Fibroblast of lung (primary cell): Measurements from ENCODE around the gene NTSR1. TPM values are rescaled to one million over a fixed set of nuclear protein-coding genes. Genes with fewer than 3 reads are reported as not detected.

Experiments used
- DNase-seq, 2 donors: peaks; one replicate each; pipeline versions ENCODE4 v3.0.0 to v3.0.0-alpha.2; 2010; ENCODE audit warnings: low read depth in 2 of 2
- H2AFZ ChIP-seq: 2 replicates; pipeline ENCODE4 v1.5.1; 2012; ENCODE audit warnings: low read length, control low read depth, inconsistent platforms
- H3K27ac ChIP-seq: 2 replicates; pipeline ENCODE4 v1.5.1; 2011; ENCODE audit warnings: low read length, control low read depth; ENCODE audit not compliant: insufficient read depth
- H3K27me3 ChIP-seq: 2 replicates; pipeline ENCODE4 v1.5.1; 2011; ENCODE audit warnings: mild to moderate bottlenecking, low read length; ENCODE audit not compliant: control insufficient read depth, insufficient read depth
- H3K36me3 ChIP-seq: 2 replicates; pipeline ENCODE4 v1.5.1; 2011; ENCODE audit warnings: low read length; ENCODE audit not compliant: control insufficient read depth, insufficient read depth
- H3K4me1 ChIP-seq: 2 replicates; pipeline ENCODE4 v1.5.1; 2011; ENCODE audit warnings: low read length; ENCODE audit not compliant: control insufficient read depth, insufficient read depth; ENCODE audit errors: extremely low read depth
- H3K4me2 ChIP-seq: 2 replicates; pipeline ENCODE4 v1.5.1; 2011; ENCODE audit warnings: low read length, control low read depth; ENCODE audit not compliant: insufficient read depth; ENCODE audit errors: extremely low read depth
- H3K4me3 ChIP-seq, 4 experiments: fragments of 200-600 bp in 1 of 4; sonication (generic) in 1 of 4; replicated peaks in 1 of 4; 2 replicates each; pipeline ENCODE4 v1.5.1; 2011 to 2016; ENCODE audit warnings: low read length in 4 of 4, low read depth in 3 of 4, mild to moderate bottlenecking in 3 of 4, control low read depth in 2 of 4, inconsistent platforms in 1 of 4, mixed read lengths in 1 of 4; ENCODE audit not compliant: insufficient read depth in 1 of 4; ENCODE audit errors: control extremely low read depth in 1 of 4
- H3K79me2 ChIP-seq: 2 replicates; pipeline ENCODE4 v1.5.1; 2012; ENCODE audit warnings: mild to moderate bottlenecking, low read length, inconsistent platforms; ENCODE audit not compliant: control insufficient read depth, insufficient read depth
- H3K9ac ChIP-seq: 2 replicates; pipeline ENCODE4 v1.5.1; 2011; ENCODE audit warnings: mild to moderate bottlenecking, low read length, control low read depth; ENCODE audit not compliant: insufficient read depth
- H3K9me3 ChIP-seq: 2 replicates; pipeline ENCODE4 v1.5.1; 2012; ENCODE audit warnings: low read depth, low read length; ENCODE audit not compliant: control insufficient read depth, insufficient read depth
- H4K20me1 ChIP-seq: 2 replicates; pipeline ENCODE4 v1.5.1; 2011; ENCODE audit warnings: low read length; ENCODE audit not compliant: control insufficient read depth, insufficient read depth; ENCODE audit errors: extremely low read depth
- EZH2 ChIP-seq: IDR thresholded peaks from 2 replicates; pipeline ENCODE4 v1.5.1; 2012; ENCODE audit warnings: low read length, control low read depth, mild to moderate bottlenecking; ENCODE audit errors: missing control alignments
- polyA plus RNA-seq, 2 donors: library from polyadenylated mRNA; depleted of rRNA in 1 of 2; stranded (reverse) in 1 of 2; unstranded in 1 of 2; fragments of >200 nt; gene quantifications; 2 replicates each; pipeline ENCODE4 v1.2.1, GENCODE V29; 2011 to 2012; ENCODE audit warnings: missing spikeins in 1 of 2
- total RNA-seq: library from RNA; depleted of rRNA; stranded (reverse); fragments of >200 nt; gene quantifications from 2 replicates; pipeline ENCODE4 v1.2.1, GENCODE V29; 2014
- TF ChIP-seq, protein P1 (sequence below), 2 donors: IDR thresholded peaks in 1 of 2; conservative IDR thresholded peaks in 1 of 2; 1 replicate in 1 of 2; 2 replicates in 1 of 2; pipeline ENCODE4 v1.5.1; 2011 to 2012; ENCODE audit warnings: low read length in 2 of 2, control low read depth in 1 of 2, inconsistent platforms in 1 of 2, low read depth in 1 of 2, mild to moderate bottlenecking in 1 of 2

The NTSR1 gene
- total and polyA plus RNA-seq, 2 donors (not counting 1 experiment from before 2014, with no cell fraction given) = 0.05 to 0.33 TPM

DNA sequence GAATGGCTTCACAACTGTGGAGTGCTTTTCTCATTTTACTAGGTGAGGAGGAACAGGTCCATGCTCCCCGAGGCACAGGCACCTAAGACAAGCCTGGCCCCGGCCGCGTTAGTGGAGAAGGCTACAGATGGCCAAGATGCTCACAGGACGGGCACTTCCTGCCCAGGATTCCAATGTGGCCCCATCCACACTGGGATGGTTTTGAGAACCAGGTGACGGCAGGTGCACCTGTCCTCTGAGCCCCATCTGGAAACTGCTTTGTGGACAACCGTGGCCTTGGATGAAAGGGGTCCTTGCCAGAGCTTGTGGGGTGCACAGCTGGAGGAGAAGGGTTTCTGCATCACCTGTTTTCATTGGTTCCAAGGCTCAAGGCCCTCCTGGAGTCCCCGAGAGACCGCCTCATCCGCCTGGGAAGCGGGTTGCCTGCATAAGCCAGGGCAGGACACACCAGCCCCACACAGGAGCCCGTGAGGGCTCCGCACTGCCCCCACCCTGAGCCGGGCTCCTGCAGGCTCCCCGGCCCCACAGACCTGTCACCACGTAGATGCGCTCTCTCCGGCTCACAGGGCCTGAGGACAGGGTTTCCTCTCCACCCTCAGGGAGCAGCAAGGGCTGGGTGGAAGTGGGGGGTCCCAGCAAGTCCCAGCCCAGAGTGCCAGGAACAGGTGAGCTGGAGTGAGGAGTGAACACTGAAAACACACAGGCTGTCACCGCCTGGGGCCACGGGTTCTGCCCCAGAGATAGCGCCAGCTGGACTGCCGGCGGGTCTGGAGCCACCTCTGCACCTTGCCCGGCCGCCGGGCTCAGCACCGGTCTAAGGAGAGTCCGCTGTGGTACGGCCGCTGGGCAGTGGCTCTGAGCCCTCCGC, 18.3 kb downstream of the NTSR1 start:
- H3K4me2 ChIP-seq = no peak overlapping the region
- H3K9me3 ChIP-seq = no peaks in the 10 kb centered on the region
- H3K9ac ChIP-seq = no peak overlapping the region
- DNase-seq = no peak
- no peaks in the 10 kb centered on the region for H4K20me1 ChIP-seq
- H3K27me3 ChIP-seq = peaks cover 9% of the 10 kb centered on the region
- no peak overlapping the region for H3K27ac ChIP-seq
- no peak overlapping the region for H3K4me3 ChIP-seq
- TF ChIP-seq, protein P1, sequence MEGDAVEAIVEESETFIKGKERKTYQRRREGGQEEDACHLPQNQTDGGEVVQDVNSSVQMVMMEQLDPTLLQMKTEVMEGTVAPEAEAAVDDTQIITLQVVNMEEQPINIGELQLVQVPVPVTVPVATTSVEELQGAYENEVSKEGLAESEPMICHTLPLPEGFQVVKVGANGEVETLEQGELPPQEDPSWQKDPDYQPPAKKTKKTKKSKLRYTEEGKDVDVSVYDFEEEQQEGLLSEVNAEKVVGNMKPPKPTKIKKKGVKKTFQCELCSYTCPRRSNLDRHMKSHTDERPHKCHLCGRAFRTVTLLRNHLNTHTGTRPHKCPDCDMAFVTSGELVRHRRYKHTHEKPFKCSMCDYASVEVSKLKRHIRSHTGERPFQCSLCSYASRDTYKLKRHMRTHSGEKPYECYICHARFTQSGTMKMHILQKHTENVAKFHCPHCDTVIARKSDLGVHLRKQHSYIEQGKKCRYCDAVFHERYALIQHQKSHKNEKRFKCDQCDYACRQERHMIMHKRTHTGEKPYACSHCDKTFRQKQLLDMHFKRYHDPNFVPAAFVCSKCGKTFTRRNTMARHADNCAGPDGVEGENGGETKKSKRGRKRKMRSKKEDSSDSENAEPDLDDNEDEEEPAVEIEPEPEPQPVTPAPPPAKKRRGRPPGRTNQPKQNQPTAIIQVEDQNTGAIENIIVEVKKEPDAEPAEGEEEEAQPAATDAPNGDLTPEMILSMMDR (conservative IDR thresholded peaks at IDR 0.05 in 1 of 2, IDR thresholded peaks at IDR 0.05 in 1 of 2; ENCODE audit: low read depth in 1 of 2, low read length in 2 of 2) = no peak
- TF ChIP-seq EZH2 = no peak
- no peaks in the 10 kb centered on the region for H3K36me3 ChIP-seq
- H3K4me1 ChIP-seq = no peaks in the 10 kb centered on the region
- no peaks in the 10 kb centered on the region for H3K79me2 ChIP-seq
- H2AFZ ChIP-seq = no peak overlapping the region

DNA sequence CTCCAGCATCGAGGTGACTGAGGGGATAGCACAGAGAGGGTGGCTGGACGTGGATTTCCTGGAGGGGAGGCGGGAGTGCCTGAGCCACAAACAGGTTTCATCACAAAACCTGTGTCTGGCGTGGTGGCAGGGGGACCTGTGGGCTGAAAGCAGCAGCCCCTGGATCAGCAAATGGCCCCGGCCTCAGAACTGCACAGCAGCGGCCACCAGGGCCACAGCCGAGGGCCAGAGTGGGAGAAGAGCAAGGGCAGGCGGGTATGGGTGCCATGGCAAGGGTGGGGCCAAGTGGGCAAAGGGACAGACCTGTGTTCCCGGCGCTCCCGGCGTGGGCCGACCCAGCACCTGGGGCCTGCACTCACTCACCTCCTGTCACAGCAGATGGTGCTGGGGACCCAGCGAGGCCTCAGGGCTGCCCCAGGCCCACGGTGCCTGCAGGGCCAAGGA, 19.0 kb downstream of the NTSR1 start:
- no peak overlapping the region for H3K27ac ChIP-seq
- peaks cover 9% of the 10 kb centered on the region for H3K27me3 ChIP-seq
- H3K9me3 ChIP-seq = no peaks in the 10 kb centered on the region
- H3K9ac ChIP-seq = no peak overlapping the region
- H4K20me1 ChIP-seq = no peaks in the 10 kb centered on the region
- no peak overlapping the region for H3K4me3 ChIP-seq
- H3K4me2 ChIP-seq = no peak overlapping the region
- no peaks in the 10 kb centered on the region for H3K79me2 ChIP-seq
- H3K36me3 ChIP-seq = no peaks in the 10 kb centered on the region
- H2AFZ ChIP-seq = no peak overlapping the region
- H3K4me1 ChIP-seq = no peaks in the 10 kb centered on the region
- TF ChIP-seq, protein P1 (conservative IDR thresholded peaks at IDR 0.05 in 1 of 2, IDR thresholded peaks at IDR 0.05 in 1 of 2; ENCODE audit: low read depth in 1 of 2, low read length in 2 of 2) = no peak
- TF ChIP-seq EZH2 = no peak
- DNase-seq = no peak

DNA sequence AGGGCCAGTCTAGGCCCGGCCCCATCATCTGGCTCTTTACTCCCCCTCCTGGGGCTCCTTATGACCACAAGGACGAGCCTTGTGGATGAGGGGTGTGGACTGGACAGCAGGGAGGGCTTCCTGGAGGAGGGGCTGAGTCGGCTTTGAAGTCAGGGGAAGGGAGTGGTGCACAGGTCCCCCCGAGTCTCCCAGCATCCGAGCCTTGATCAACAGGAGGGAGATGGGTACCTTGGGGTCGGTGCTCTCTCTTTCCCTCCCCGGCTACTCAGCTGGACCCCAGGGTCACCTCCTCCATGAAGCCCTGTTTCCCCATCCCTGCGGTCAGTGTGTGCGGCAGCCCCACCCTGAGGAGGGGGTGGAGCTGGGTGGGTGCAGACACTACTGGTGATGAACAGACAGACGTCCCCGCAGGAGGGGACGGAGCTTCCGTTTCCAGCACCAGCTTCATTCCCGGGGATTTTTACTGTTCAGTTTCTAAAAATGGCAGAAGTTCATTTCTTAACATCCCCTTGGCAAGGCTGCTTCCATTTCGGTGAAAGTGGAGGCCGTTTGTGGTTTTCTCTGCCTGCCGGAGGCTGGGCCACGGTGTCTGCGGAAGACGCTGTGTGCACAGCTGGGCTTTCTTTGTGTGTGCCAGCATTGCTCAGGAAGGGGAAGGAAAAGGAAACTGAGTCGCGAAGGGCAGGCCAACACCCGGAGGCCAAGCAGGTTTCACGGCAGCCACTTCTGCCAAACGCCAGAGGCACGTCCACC, 19.6 kb downstream of the NTSR1 start:
- H3K27me3 ChIP-seq = peaks cover 9% of the 10 kb centered on the region
- H2AFZ ChIP-seq = no peak overlapping the region
- no peak overlapping the region for H3K4me3 ChIP-seq
- TF ChIP-seq, protein P1 (conservative IDR thresholded peaks at IDR 0.05 in 1 of 2, IDR thresholded peaks at IDR 0.05 in 1 of 2; ENCODE audit: low read depth in 1 of 2, low read length in 2 of 2) = no peak
- H3K4me1 ChIP-seq = no peaks in the 10 kb centered on the region
- no peak overlapping the region for H3K4me2 ChIP-seq
- no peaks in the 10 kb centered on the region for H3K79me2 ChIP-seq
- no peaks in the 10 kb centered on the region for H3K9me3 ChIP-seq
- H3K27ac ChIP-seq = no peak overlapping the region
- no peaks in the 10 kb centered on the region for H3K36me3 ChIP-seq
- DNase-seq = no peak
- no peak overlapping the region for H3K9ac ChIP-seq
- H4K20me1 ChIP-seq = no peaks in the 10 kb centered on the region
